Activated CD4-positive, alpha-beta T cell treated with anti-CD3 and anti-CD28 coated beads, Interleukin-2, amount 50 U/mL, for 48 hours (primary cell): ENCODE data around the gene HNRNPCL4.
"Not testable (repeated sequence)": the region's sequence is repeated elsewhere in the genome, so short reads cannot be mapped to it uniquely, and the experiment has no call there.

Source experiments
- DNase-seq, 2 experiments: peaks; one replicate each; pipeline ENCODE4 v3.0.0-alpha.2; 2020

HNRNPCL4 gene

DNA sequence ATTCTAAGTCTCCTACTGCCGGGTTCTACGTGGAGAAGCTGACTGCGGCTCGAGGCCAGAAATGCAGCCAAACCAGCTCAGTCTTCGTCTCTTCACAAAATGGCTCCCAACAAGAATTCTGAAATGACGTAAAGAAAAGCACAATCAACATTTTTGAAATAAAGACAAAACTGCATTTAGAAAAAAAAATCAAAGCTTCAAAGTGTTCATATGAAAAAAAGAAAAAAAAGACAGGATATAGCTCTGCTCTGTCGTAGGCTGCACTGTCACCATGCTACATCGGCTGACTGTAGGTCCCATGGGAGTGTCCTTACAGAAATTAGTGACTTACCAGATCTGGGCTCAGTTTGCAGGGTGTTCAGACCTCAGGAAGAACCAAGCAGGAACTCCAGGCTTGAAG lies at the start of gene HNRNPCL4:
Gene HNRNPCL4, minus strand, starts transcription at position 101 of the 400 bp plus-strand sequence. CDS start 164 bp downstream, outside the sequence.
- not testable (repeated sequence) for DNase-seq

DNA sequence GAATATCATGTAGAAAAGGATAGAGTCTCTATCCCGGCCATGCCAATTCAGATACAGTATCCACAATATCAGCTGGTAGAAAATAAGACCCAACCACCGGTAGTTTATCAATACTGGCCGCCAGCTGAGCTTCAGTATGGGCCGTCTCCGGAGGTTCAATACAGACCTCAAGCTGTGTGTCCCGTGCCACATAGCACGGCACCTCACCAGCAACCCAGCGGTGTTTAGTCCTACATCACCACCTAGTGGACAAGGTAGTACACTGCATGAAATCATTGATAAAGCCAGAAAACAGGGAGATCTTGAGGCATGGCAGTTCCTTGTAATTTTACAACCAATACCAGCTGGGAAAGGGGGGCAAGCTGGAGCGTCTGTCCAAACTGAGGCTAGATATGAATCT lies 43.3 kb upstream of the HNRNPCL4 start:
- not testable (repeated sequence) for DNase-seq

DNA sequence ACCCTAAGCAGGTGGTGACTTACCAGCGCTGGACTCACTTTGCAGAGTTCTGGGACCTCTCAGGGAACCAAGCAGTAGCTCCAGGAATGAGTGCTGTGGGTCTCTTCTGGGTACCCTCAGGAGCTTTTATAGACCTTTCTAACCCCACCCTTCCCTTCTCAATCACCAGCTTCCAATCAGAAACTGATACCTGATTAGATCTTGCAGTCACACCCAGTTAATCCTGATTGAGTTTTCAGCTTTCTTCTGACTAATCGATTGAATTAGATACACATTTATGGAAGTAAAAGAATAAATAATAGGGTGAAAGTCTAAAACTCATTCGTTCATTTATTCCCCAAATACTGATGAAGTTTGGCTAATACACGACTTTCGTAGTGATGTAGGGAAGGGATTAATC lies 35.9 kb upstream of the HNRNPCL4 start, which contains the start of gene PRAMEF13:
Gene PRAMEF13, minus strand, starts transcription at position 101 of the 400 bp plus-strand sequence. CDS start 1,820 bp downstream, outside the sequence.
- not testable (repeated sequence) for DNase-seq

DNA sequence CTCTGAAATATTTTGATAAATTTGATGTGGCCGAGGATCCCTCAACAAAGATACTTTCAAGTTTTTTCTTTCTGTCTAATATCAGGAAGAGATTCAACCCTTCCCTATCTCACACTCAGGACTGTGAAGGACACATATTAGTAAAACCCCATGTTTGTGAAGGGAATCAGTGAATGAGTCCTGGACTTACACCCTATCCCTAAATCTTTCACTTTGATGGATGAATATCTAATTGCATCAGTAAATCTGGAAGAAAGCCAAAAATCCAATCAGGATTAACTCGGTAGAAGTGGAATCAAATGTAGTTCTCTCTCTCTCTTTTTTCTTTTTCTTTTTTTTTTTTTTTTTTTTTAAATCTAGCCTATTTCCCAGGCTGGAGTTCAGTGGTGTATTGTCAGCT lies 6.1 kb upstream of the HNRNPCL4 start, which contains the start of gene PRAMEF9:
Gene PRAMEF9, plus strand, starts transcription at position 301 of the 400 bp plus-strand sequence. CDS start 3,433 bp downstream, outside the sequence.
- DNase-seq = not testable (repeated sequence)

DNA sequence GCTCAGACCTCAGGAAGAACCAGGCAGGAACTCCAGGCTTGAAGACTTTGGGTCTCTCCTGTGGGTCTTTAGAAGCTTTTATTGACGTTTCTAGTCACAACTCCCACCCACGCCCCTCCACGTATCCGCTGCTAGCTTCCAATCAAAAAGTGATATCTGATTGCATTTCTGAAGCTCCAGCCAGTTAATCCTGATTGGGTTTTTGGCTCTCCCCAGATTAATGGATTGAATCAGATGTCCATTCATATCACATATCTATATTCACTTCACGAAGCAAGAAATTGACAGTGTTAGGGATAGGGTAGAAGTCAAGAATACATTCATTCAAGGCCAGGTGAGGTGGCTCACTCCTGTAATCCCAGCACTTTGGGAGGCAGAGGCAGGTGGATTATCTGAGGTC lies 9.5 kb downstream of the HNRNPCL4 start, which contains the start of gene PRAMEF26:
Gene PRAMEF26, minus strand, starts transcription at position 101 of the 400 bp plus-strand sequence. CDS start 2,914 bp downstream, outside the sequence.
- DNase-seq = not testable (repeated sequence)

DNA sequence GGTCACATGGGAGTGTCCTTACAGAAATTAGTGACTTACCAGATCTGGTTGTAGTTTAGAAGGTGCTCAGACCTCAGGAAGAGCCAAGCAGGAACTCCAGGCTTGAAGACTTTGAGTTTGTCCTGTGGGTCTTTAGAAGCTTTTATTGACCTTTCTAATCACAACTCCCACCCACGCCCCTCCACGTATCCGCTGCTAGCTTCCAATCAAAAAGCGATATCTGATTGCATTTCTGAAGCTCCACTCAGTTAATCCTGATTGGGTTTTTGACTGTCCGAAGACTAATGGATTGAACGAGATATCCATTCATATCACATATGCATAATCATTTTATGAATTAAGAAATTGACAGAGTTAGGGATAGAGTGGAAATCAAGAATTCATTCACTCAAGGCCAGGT lies 48.7 kb downstream of the HNRNPCL4 start, which contains the start of gene HNRNPCL2:
Gene HNRNPCL2, minus strand, starts transcription at position 101 of the 400 bp plus-strand sequence. CDS start 454 bp downstream, outside the sequence.
- not testable (repeated sequence) for DNase-seq
